HTERT RPE-1 (cell line): ENCODE results near the gene PTPRA.
"Not testable (repeated sequence)": the region's sequence is repeated elsewhere in the genome, so short reads cannot be mapped to it uniquely, and the experiment has no call there.

ENCODE experiments used
- in situ Hi-C: fragments of 300-500 bp; cut with MboI; formaldehyde crosslinking; loops from 4 replicates; pipeline ENCODE4 v1.14.3; 2020; ENCODE audit warnings: low sequenced_read_pairs

Gene PTPRA, protein sequence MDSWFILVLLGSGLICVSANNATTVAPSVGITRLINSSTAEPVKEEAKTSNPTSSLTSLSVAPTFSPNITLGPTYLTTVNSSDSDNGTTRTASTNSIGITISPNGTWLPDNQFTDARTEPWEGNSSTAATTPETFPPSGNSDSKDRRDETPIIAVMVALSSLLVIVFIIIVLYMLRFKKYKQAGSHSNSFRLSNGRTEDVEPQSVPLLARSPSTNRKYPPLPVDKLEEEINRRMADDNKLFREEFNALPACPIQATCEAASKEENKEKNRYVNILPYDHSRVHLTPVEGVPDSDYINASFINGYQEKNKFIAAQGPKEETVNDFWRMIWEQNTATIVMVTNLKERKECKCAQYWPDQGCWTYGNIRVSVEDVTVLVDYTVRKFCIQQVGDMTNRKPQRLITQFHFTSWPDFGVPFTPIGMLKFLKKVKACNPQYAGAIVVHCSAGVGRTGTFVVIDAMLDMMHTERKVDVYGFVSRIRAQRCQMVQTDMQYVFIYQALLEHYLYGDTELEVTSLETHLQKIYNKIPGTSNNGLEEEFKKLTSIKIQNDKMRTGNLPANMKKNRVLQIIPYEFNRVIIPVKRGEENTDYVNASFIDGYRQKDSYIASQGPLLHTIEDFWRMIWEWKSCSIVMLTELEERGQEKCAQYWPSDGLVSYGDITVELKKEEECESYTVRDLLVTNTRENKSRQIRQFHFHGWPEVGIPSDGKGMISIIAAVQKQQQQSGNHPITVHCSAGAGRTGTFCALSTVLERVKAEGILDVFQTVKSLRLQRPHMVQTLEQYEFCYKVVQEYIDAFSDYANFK

DNA sequence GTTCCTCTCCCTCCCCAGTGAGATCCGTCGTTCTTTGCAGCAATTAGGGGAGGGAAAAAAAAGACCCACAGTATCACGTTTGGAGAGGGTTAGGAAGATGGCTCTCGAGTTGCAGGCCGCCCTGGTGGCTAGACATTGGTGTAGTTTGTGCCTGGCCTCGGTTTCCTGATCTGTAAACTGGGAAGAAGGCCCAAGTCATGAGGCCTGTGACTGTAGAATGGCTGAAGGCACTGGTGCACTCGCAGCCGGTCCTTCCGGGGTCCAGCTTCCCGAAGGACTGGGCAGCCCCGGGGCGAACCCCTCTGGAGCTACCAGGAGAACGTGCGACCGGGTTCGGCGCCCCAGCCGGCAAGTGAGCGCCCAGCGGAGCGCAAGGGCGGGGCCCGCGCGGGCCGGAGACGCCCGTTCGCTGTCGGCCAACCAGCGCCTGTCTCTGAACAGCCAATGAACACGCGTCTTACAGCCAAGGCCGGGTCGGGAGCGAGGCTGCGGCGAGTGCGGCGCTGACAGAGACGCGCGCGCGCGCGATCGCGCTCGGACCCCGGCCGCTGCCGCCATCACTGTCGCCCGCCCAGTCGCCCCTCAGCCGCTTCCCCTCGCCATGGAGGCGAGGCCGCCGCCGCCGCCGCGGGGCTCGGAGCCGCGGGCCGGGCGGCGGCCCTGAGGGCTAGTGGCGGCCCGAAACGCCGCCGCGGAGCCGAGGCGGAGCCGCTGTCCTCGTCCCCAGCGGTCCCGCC, at the start of gene PTPRA:
Gene PTPRA, plus strand, starts transcription at position 472 of the 737 bp plus-strand sequence. CDS start 90,797 bp downstream, outside the sequence.
- in situ Hi-C loops: no loop called here

DNA sequence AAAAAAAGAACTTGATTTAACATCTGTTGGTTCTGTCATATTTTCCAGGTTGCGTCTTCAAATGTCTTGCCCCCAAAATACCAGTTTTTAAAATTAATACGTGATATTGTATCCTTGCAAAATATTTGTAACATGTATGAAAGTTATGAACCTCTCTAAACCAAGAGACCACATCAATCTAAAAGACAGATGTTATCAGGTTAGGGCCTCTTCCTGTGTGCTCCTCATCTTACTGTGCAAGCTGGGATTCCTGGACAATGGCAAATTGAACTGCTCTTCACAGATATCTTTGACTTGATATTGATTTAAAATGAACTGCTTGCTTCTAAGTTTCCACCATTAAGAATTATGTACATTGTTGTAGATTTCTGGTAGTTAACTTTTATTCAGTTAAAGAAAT, 47.5 kb upstream of the PTPRA start:
- in situ Hi-C loops: no loop called here

DNA sequence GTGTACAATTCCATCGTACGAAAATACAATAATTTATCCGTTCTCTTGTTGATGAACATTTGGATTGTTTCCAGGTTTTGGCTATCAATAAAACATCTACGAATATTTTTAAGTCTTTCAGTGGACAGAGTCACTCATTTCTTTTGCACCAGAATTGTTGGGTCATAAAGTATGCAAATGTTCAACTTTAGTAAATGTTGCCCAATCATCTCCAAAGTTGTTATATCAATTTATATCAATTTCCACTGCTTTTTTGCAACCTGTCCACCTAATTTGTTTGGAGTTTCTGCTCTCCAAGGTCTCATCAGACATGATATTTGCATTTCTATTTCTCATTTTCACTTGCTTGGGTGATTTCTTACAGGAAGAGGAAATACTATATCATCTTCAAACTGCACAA, 46.6 kb upstream of the PTPRA start:
- in situ Hi-C loops: no loop called here

DNA sequence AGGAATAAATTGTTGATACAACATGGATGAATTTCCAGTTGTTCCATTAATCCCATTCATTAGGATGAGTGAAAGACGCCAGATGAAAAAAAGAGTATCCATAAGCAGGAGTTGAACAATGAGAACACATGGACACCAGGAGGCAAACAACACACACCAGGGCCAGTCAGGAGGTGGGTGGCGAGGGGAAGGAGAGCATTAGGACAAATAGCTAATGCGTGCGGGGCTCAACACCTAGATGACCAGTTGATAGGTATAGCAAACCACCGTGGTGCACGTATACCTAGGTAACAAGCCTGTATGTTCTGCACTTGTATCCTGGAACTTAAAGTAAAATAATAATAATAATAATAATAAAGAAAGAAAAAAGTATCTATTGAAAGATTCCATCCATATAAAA, 43.9 kb upstream of the PTPRA start:
- in situ Hi-C loops: no loop called here

DNA sequence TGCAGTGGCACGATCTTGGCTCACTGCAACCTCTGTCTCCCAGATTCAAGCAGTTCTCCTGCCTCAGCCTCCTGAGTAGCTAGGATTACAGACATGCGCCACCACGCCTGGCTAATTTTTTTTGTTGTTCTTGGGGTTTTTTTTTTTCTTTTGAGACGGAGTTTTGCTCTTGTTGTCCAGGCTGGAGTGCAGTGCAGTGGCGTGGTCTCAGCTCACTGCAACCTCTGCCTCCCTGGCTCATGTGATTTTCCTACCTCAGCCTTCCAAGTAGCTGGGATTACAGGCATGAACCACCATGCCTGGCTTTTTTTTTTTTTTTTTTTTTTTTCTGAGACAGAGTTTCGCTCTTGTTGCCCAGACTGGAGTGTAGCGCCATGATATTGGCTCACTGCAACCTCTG, 42.1 kb upstream of the PTPRA start:
- in situ Hi-C loops: not testable (repeated sequence)

DNA sequence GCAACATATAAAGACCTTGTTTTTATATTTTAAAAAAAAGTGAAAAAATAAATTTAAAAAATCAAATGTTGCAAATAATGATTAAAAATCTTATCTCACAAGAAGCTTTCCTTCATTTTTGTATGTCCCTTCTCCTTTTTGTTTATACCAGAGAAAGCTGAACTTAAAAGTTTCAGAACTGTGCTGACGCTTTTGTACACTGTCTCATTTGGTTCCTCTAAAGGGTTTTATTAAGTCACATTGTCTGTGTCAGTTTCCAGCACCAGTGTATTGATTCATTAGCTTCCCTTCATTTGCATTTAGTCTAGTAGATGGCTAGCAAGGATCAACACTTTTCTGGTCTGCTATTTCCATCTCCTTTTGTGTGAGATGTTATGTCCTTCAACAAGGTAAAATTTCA, 39.5 kb upstream of the PTPRA start:
- in situ Hi-C loops: no loop called here

DNA sequence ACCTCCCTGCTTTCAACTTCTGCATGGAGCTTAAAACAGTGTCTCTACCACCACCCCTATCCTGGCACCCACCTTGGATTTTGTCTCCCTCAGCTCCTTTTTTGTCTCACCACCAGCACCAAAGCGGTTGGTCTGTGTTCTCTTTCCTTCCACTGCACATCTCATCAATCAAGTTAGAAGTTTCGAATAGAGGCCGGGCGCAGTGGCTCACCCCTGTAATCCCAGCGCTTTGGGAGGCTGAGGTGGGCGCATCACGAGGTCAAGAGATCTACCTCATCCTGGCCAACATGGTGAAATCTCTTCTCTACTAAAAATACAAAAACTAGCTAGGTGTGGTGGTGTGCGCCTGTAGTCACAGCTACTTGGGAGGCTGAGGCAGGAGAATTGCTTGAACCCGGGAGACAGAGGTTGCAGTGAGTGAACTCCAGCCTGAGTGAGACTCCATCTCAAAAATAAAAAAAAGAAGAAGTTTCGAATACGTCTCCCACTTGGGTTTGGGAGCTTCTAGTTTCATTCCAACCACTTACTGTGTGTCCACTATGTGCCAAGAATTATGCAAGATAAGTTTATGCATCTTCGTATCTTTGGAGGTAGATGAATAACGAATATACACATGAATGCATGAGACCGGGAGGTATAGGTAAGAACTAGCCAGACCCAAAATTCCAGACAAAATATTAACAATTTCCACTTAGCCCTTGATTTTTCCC, 38.7 kb upstream of the PTPRA start:
- in situ Hi-C loops: no loop called here

DNA sequence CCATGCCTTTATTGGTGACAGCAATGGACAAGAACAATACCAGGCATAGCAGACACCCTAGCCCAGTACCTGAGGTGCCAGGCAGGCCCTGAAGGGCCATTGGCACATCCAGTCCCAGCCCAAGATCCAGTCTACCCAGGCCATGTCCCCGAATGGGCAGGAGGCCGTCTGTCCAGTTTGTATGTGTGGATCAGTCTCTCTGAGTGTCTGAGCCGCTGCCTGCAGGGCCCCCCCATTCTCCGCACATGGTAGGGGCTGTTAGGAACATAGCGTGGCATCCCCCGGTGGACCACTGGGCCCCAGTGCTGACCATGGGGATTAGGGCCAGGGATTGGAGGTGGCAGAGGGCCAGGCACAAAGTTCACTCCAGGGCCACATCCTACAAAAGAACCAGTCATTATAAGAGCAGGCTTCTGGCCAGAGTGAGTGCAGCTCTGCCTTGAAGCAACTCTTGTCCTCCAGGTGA, 37.9 kb upstream of the PTPRA start:
- in situ Hi-C loops: no loop called here

DNA sequence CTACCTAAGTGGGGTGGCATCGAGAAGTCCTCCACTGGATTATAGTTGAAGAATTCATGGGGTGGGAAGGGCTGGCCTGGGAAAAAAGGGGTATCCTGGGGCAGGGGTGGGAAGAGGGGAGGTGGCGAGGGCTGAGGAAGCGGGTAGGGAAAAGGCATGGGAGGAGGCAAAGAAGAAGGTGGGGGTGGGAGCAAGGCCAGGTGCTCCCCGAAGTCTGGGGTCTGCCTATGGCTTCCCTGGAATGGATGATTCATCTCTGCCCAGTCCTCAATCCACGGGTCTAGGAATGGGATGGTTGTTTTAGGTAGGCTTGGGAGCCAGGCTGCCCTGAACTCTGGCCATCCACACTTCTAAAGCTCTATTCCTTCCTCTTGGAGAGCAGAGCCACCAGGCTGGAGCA, 37.2 kb upstream of the PTPRA start:
- in situ Hi-C loops: no loop called here

DNA sequence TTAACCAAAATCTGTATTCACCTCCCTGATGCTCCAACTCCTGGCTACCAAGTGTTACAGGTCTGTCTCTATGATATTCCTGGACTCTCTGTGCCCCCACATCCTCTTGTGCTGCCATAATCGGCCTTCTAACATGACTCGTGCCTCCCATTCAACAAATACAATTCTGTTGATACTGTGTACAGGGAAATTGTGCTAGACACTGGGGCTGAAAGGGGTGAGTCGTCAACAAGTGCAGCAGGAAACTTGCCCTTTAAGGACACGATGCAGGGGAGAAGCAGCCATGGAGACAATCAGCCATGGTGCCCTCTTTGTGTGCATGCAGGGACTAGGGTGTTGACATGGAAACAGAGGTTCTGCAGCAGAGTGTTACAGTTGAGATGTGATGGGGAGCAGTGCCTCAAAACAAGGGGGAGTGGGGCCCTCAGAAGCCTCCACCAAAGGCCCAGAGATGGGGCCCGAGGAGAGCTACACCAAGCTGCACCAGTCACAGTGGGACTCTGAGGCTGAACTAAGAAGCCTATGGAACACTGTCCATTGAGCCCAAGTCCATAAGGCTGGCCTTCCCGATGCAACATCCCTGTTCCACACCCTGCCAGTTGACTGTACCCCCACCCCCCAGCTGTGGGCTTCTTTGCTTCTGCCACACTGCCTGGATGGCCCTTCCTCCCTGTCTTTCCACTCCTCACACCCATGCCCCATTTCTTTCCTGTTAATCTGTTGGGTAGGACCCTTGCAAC, 35.9 kb upstream of the PTPRA start:
- in situ Hi-C loops: no loop called here

DNA sequence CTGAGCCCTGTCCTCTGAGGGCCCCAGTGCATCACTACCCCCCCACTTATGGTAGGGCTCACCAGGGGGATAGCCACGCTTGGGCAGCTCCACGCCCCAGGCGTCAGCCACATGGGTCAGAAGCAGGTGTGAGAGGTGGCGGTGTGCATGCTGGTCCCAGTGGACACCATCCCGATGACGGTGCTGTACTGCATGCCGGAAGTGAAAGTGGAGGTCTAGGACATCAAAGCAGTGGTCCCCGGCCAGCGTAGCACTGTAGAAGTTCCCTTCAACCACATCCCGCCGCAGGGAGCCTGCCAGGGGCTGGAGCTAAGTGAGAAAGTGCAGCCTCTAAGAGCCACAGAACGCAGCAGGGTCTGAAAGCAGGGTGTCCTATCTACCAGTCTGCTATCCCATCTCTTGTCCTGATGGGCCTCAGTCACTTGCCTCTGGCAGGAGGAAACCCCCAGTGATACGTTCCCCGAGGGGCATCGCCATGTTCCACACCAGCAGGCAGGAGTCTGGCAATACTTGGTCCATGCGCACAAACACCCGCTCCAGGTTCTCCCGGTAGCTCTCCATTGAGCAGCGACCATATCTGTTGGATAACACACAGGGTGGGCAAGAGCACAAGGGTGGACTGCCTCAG, 35.0 kb upstream of the PTPRA start:
- in situ Hi-C loops: no loop called here

DNA sequence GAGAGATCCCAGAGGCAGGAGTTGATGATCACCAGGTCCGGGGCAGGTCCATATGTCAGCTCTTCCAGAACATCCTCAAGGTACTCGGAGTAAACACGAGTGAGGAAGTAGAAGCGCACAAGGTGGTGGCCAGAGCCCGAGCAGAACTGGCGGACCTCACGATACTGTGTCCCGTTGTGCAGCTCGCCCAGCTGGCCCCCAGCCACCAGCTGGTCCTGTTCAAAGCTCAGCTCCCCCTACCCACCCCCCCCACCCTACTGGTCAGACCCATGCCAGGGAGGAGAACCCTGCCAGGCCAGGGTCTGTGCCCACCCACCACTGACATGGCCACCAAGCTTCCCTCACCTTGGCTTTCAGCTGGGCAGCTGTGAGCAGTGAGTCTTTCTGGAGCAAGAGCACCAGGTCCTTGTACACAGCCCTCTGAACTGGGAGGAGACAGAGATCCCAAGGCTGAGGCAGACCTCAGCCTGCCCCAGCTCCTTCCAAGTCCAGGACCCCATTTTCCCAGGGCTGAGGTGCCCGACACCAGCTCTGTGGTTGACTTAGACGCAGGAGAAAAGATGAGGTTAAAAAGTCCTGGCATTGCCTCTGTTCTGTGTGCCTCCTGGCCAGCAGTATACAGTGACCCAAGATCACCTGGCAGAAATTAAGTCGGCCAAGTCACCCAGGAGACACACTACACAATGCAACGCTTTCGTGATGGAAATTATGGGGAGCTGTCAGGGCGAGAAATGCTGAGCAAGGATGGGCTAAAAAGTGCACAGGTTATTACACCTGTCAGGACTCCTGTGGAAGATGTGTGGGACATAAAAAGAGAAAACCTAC, 34.2 kb upstream of the PTPRA start:
- in situ Hi-C loops: no loop called here

DNA sequence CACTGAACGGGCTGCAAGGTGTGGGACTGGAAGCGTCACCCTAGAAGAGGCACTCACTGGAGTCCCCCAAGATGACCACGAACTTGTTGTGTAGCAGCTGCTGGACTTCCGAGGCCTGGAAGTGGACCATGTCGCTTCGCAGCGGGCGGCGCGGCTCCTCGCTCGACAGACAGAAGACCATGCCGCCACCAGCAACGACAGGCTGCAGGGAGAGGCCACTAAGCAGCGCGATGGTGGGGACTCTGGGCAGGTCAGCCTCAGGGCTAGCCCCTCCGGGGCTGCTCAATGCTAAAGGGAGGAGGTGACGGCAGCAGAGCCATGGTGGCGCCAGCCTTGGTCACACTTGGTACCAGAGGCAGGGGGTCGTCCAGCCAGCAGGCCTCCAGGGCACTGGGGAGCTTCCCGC, 33.5 kb upstream of the PTPRA start:
- in situ Hi-C loops: no loop called here

DNA sequence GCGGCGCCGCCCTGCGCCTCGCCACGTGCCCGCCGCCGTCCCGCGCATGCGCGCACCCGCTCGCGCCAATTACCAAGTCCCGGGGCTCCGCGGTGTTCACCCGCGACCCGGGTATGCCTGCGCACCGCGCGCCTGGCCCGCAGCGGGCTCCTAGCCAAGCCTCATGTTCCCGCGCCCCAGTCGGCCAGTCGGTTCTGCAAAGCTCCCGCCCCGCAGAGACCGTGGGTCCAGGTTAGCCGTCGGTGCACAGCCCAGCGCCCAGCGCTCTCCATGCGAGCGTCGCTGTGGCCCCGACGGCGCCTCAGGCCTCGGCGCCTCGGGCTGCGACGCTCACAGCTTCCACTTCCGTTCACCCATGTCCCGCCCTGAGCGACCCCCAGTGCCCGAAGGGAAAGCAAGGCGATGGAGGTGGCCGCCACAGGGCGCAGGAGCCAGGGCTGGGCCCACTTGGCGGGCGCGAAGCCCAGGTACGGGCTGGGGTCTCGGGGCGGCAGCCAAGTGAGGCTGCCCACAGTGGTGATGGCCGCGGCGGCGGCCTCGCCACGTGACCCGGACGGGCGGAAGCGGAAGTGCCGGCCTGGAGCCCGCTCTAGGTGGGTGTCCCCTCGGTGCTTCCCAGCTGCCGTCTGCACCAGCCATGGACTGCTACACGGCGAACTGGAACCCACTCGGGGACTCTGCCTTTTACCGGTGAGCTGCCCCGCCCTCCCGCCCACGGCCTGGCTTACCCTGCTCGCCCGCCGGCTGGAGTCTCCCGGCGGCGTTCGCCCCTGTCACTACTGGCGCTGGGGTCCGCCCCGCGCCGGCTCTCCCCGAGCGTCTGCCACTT, 32.9 kb upstream of the PTPRA start, which contains the start of the genes PCED1A and VPS16:
Gene PCED1A, minus strand, starts transcription at position 518 of the 829 bp plus-strand sequence. CDS start 743 bp downstream, outside the sequence.
Gene VPS16, plus strand, starts transcription at position 608 of the 829 bp plus-strand sequence. Its CDS starts 30 bp downstream, at position 638.
- in situ Hi-C loops: no loop called here

DNA sequence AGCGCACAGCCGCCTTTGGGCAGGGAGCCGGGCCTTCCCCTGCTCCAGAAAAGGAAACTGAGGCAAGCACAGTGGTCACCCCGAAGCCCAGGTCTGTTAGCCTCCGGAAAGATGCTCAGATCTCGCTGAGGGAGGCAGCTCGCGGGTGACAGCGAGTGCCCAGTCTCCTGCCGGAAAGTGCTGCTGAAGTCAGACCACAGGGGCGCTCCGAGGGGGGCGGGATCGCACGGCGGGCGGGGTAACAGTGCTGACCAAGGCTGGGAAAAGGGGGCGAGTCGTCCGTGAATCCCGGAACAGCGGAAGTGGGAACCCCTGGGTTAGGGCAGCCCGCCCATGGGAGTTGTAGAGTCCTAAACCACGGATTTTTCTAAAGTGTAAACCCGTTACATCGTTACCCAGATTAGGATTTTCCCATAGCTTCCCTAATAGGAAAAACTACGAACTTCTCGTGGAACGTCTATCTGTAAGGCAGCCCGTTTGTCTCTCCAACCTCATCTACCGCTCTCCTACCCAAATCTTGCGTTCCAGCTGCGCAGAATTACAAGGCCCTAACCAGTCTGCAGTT, 32.2 kb upstream of the PTPRA start:
- in situ Hi-C loops: no loop called here

DNA sequence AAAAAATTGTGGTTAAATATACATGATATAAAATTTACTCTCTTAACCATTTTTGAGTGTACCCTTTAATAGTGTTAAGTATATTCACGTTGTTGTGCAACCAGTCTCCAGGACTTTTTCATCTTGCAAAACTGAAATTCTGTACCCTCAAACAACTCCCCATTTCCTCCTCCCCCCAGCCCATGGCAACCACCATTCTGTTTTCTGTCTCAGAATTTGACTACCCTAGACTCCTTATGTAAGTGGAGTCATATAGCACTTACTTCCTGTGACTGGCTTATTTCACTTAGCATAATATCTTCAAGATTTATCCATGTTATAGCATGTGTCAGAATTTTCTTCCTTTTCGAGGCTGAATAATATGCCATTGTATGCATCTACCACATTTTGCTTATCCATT, 27.7 kb upstream of the PTPRA start:
- in situ Hi-C loops: no loop called here

DNA sequence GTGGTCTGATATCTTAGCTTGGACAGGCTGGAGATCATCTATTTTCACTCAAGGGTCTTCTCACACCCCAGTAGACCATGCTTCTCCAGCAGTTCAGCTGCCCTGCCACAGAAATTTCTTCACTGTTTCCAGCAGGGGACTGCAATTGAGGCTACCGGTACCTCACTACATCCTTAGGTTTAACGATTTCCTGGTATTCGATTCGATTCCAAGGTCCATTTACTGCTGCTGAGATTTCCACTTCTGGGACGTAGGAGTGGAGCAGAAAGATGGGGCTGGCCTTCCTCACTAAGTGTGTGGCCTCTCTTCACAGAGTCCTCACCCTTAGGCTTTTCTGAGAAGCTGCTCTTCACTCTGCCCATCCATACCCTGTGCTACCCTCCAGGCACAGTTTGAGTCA, 26.6 kb upstream of the PTPRA start:
- in situ Hi-C loops: no loop called here
